GM19452 (cell line): Measurements from ENCODE around the gene MMP1.
"Not testable (repeated sequence)": the region's sequence is repeated elsewhere in the genome, so short reads cannot be mapped to it uniquely, and the experiment has no call there.

Experiments
- ATAC-seq: cut with Tn5 transposase; IDR thresholded peaks from one replicate; pipeline ENCODE4 v1.9.1; 2021; ENCODE audit not compliant: unreplicated experiment

Gene MMP1

DNA sequence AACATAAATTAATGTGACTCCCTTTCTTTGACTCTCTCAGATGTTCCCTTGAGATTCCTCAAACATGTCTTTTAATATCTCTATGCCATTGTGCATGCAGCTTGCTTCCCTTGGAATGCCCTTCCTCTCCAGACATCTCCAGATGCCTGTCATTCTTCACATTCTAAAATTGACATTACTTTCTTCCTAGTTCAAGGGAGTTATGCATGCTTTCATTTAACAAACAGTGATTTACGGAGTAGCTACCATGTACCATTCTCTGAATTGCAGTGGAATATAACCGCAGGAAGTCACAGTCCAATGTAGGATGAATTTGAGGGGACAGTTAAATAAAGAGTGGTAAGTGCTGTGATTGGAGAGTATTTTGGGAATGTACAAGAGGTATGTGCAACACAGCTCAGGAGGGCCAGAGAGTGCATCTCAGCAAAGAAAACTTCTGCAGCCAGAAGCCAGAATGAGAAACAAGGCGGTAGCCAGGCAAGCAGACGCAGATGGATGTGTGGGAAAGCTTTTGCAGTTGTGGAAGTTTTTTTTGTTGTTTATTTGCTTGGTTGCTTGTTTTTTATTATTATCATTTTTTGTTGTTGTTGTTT is 36.2 kb downstream of the MMP1 start:
- ATAC-seq, result no peak

DNA sequence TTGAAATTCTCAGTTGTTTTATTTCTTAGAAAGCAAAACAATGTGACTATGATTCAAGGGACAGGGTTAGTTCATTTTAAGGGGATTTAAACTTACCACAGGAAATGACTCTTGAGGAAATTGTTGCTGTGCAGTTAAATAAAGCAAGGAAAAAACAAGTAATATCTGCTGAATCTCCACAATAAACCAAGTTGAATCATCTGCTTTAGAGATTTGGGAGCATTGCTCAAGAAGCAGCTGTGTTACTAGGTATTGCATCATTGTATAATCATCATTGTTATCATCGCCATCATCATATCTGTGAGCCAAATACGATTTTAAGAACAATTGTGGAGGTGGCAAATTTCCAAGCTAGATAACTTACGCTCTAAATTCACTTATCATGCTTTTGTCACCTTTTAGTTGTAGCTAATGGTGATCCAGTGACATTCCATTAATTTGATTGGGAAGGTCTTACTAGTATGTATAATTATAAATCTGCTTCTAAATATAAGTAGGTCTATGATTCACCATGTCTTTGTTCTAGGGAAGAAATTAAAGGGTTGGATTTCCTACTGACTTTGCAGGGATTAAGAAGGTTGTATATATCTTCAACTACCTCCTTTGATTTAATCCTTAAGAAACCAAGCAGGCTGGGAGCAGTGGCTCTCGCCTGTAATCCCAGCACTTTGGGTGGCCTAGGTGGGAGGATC is 37.5 kb downstream of the MMP1 start:
- ATAC-seq, result no peak

DNA sequence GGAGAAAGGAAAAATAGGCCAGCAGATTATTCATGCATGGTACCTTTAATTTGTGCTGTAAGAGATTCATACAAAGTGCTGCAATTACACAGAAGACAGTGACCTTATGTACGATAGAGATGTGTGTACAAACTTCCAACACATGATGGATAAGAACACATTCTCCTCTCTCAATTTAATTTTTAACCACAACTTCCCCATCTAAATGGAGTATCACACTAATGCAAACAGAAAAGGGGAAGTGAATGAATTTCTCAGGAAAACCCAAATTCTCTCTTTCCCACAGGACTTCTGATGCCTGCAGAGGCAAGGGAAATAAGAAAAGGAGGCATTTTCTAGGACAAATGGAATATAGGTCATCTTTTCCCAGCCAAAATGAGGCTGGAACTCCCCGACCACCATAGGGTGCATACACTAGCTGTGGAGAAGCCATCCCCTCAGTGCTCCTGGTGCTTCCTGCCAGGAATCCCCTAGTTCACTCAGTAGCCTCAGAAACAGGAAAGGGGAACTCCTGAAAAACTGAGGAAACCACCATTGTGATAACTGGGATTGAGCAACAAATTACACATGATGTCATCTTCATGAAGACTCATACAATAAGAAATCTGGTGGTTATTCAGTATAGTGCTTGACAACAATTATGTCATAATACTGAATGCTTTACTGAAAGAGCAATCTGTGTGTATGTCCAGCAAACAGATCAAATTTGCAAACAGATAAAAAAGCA is 40.0 kb downstream of the MMP1 start:
- no peak for ATAC-seq

DNA sequence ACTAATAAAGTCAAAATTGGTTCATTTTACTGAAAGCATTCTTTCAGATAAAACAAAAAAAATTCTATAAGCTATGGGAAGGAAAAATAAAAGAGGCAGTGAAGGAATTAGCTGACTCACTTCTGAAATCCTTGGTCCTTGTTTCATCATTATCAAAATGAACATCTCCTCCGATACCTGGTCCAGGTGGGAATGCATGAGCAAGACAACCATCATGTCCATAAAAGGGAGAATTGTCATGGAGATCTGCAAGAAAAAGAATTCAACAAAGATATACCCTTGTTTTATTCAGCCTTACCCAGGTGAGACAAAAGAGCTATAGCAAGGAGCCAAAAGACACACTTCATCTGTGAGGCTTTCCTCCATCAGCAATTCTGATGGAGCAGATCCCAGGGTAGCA is 44.7 kb downstream of the MMP1 start:
- ATAC-seq, result no peak

DNA sequence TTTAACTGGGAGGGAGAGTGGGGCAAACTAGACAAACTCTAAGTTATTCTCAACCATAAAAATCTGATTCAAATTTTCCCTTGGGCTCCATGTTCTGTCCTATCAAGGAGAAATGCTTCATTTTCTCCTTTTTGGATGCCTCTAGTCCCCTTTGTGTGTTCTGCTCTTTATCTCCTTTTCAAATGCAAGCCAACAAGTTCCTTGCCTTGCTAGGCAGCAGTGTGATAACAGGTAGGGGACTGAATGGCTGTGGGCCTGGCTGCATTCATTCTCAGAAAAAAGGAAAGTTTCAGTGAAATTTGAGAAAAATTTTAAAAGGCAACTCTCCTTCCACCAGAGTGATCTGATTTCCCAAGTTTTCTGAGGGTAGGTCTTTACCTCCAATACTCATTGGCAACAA is 46.3 kb downstream of the MMP1 start:
- no peak for ATAC-seq

DNA sequence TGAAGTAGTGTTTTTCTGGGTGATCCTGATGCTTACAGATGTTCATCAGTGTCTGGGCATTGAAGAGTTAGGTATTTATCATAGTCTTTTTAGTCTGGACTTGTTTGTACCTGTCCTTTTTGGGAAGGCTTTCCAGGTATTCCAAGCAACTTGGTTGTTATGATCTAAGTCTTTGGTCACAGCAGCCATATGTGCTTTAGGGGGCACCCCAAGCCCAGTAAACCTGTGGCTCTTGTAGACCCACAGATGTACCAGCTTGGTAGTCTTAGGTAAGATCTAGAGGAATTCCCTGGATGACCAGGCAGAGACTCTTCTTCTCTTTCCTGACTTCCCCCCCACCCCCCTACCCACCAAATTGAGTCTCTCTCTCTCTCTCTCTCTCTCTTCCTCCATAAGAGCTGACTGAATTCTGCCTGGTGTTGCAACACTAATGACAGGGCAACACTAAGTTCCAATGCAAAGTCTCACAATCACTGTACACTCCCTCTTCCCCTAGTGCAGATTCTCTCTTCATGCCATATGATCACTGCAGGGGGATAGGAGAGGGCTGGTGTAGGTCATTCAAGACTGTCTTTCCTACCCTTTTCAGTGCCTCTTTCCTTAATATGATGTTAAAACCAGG is 48.7 kb downstream of the MMP1 start:
- ATAC-seq, result no peak

DNA sequence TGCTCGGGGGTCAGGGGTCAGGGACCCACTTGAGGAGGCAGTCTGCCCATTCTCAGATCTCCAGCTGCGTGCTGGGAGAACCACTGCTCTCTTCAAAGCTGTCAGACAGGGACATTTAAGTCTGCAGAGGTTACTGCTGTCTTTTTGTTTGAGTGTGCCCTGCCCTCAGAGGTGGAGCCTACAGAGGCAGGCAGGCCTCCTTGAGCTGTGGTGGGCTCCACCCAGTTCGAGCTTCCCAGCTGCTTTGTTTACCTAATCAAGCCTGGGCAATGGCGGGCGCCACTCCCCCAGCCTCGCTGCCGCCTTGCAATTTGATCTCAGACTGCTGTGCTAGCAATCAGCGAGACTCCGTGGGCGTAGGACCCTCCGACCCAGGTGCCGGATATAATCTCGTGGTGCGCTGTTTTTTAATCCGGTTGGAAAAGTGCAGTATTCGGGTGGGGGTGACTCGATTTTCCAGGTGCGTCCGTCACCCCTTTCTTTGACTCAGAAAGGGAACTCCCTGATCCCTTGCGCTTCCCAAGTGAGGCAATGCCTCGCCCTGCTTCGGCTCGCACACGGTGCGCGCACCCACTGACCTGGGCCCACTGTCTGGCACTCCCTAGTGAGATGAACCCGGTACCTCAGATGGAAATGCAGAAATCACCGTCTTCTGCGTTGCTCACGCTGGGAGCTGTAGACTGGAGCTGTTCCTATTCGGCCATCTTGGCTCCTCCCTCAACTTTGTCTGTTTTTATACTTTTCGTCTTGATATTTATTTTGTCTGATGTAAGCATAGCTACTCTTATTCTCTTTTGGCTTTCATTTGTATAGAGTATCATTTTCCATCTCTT is 51.0 kb downstream of the MMP1 start:
- not testable (repeated sequence) for ATAC-seq
